GM19324 (cell line): ENCODE results near the gene GARNL3.

Experiments
- ATAC-seq: cut with Tn5 transposase; IDR thresholded peaks from one replicate; pipeline ENCODE4 v1.9.1; 2021; ENCODE audit warnings: mild to moderate bottlenecking, moderate library complexity; ENCODE audit not compliant: unreplicated experiment, low FRiP score

Gene GARNL3

DNA sequence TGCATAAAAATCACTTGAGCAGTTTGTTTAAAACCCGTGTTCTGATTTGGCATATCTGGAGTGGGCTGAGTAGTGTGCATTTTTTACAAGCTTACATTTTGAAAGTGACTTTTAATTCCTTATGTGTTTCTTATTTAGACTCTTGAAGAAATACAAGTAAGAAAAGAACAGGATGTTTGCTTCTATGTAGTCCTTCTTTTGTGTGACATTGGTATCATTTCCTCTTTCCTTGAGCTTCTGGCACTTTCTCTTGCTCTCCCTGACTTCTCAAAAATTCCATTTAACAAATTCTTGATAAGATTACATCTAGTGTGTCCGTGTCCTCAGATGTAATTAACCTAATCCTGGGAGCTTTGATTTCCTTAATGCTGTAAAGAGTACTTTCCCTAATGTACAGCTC lies 12.5 kb downstream of the GARNL3 start:
- no peak for ATAC-seq

DNA sequence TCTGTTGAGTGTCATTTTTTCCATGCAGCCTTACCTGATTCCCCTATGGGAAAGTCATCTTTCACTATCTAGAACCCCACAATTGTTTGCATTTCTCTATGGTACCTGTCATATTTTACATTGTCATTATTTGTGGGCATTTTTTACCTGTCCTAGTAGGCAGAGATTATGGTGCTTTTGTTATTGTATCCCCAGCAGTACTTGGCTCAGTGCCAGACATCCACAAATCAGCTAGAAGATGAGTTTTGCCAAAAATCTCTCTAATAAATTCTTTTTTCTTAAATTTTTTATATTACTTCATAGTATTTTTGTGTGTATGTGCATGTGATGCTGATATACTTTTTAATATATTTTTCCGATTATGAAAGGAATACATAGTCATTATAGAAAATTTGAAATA lies 13.2 kb downstream of the GARNL3 start:
- no peak for ATAC-seq

DNA sequence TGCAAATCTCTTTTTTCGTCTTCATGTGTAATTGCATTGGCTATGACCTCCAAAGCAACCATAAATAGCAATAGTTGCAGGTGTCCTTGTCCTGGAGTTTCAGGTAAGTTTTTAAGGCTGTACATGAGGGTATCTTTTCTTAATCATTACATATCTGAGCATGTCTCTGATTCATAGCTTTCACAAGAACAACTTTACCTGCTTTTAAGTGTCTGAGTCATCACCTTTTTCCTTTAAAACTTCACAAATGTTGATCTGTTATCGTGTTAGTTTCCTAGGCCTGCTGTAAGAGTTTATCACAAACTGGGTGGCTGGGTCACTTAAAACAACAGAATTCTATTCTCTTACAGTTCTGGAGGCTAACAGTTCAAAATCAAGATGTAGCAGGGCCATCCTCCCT lies 13.8 kb downstream of the GARNL3 start:
- no peak for ATAC-seq

DNA sequence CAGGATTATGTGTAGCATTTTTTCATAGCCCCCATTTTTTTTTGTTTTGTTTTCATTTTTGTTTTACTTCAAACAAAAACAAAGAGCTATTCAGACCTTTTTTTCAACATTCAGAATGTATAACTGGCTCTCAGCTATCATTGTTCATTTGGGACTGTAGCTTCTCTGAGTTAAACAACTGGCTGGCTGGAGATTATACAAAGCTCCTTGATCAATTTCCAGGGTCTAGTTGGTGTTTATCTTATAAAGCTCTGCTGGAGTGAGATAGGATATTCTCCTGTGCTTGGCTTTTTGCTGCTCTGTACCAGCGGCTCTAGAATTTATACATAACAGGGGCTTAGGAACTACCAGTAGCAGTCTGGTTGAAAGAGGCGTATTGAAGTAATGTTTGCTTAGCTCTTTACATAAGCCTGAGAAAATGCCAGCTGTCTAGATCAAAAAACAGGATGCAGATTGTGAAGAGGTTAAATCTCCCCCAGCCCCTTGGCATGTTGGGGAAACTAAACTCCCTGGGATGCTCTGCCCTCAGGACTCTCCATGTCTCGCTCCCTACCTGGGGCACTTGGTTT lies 15.2 kb downstream of the GARNL3 start:
- no peak for ATAC-seq

DNA sequence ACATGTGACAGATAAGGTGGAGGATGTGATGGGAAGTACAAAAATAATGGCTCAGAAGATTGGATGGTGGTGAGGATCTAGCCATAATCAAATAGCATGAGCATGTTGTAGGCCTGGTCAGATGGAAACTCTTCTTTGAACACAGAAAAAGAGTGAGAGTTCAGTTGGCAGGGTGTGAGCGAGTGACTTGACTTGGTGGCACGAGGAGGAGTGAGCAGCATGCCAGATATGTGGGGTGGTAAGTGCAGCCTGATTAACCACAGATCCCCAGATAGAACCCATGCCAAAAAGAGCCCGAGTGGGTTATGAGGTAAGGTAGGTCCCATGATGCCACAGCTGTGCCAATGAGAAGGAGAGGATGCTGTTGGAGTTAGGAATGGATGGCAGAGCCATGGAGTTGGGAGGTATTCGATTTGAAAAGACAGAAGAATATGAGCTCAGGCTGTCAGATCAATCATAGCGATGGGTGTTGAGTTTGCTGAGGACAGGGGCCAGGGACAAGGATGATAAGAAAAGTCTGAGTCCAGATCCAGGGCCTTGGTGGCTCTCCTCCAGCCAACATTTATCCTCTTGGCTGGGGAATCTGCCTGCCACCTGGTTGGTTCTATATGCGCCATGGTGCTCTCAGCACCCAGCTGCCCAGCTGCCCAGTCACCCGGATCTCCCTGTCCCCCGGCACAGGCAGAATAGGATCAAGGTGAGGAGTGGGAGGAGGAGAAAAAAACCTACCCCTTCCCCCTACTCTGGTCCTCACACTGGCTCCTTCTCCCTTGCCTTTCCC lies 16.5 kb downstream of the GARNL3 start:
- no peak for ATAC-seq

DNA sequence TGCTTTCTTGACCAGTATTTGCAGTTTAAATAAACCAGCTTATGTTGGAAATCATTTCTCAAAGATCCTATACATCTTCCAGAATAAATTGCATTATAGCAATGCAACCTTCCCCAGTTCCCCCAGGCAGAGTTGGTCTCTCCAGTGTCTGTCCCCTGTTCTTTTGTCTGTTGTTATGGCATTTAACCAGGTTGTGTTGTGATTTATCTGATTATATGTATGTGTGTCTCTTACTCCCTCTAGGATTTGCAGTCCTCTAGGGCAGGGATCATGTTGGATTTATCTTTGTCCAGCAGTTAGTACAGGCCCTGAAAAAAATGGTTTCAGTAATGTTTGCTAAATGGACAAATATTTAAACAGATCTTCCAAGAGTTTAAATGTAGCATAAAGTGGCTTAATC lies 17.3 kb downstream of the GARNL3 start:
- no peak for ATAC-seq

DNA sequence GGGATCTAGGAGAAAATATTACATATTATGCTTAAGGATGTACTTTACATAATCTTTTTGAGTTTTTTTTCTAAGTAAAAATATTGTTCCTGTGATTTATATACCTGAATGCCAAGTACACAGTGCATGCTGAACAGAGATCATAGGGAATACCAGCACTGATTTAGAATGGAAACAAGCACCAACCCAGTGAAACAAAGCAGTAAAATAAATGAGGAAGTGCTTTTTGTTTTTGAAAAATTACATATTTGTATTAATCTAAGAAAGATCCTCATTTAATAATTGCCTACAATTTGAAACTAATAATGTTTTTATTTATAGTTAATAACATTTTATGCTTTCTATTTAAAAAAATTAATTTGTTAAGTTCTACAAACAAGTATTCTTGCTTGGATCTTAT lies 18.0 kb downstream of the GARNL3 start:
- ATAC-seq, result no peak

DNA sequence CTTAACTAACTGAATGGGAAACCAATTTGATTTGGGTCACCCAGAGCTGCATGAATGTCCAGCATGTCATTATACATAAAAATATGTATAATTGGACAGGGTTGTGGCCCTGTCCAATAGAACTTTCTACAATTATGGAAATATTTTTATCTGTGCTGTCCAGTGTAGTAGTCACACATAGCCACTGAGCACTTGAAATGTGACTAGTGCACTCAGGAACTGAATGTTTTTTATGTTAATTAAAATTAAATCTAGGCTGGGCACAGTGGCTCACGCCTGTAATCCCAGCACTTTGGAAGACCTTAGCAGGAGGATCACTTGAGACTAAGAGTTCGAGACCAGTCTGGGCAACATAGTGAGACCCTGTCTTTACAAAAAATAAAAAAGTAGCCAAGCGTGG lies 18.6 kb downstream of the GARNL3 start:
- ATAC-seq, result no peak

DNA sequence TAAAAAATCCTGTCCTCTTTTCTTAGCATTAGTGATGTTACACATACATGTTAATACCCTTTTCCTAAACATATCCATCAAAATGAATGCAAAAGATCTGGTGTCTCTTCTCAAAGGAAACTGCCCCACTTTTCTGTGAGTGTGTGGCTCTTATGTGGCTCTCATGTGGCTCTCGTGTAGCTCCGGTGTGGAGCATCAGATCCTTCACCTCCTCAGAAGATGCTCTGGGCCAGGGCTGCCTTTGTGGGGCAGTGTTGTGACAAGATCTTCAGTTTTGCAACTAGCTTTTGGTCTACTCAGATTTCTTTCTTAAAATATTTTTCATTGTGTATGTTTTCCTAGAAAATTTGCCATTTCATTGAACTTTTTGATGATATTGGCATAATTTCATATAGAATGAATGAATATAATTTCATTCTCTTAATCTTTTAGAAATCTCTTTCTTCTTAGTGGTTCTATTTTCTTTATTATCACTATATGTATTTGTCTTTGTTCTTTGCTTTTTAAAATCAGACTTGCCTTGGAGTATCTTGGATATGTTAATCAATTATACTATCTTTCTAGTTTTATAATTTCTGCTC lies 19.4 kb downstream of the GARNL3 start:
- ATAC-seq, result no peak

DNA sequence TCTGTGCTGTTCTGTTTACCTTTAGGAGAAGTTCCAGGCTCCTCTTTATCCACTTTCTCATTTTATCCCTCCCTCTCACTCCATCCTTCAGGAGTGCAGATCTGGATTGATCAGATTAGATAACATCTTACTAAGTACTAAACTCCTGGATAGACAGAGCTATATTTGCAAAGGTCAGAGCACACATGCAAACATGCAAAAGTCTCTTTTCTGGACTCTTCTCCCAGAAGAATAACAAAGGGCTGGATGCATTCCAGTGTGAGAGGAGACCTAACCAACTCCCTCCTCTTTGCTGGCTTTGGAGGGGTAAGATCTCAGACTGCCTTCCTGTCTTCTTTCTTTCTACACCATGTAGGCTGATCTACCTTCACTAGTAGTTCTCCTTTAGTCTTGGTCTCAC lies 21.4 kb downstream of the GARNL3 start:
- ATAC-seq, result no peak

DNA sequence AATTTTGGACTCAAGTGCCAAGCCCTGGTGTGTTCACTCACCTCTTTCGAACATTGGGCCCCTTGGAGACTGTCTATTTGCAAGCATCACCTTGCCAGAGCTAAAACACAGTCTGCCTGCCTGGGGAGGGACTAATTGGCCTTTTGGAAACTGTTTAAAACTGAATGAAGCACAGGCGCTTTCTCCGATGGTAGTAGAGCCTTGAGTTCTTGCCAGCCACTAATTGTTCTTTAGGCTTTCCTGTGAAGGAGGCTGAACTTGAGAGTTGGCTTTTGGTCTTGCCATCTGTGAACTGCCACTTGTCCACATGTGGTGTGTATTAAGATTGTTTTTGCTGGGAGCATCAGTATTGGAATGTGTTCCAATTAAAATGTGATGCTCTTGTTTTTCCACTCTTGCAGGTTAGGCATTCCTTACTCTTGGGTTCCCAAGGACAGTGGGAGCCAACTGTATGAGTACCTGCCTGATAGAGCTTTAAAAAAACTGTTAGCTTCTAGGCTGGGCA lies 26.0 kb downstream of the GARNL3 start:
- ATAC-seq, result no peak

DNA sequence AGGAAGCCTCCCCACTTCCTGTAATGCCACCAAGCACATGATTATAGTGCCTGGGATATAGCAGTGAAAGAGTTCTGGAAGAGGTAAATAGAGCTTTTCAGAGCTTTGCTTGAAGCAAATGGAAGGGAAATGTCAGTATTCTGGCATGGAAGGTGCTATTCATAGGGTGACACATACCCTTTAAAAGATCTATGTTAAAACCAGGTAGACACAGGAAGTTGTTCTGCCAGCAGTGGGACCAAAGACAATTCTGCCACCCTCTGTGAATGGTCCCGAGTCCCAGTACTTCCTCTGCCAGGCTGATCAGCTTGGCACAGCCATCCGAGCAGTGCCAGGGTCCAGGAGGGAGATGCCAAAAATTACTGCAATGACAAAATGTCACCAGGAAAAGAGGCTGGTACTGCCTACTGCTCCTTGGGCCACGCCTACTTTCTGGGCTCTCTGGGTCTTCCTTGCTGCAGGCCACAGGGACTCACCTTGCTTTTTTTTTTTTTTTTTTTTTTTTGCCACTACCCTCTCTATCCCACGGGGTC lies 26.7 kb downstream of the GARNL3 start:
- ATAC-seq, result no peak

DNA sequence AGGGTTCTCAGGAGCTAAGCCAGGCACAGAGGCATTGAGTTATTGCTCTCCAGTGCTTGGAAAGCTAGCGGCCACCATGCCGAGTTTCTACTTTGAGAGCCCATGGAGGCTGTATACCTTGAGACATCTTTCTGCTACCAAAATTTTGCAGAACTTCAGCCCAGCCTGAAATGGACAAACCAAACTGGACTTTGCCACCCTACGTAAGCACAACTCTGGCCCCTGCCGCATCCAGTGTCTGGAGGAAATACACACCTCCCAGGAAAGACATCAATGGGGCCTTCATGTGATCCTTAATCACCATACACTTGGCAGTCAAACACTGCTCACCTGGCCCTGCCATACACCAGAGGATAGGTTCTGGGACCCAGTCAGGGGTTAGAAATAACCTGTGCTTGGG lies 27.8 kb downstream of the GARNL3 start:
- no peak for ATAC-seq

DNA sequence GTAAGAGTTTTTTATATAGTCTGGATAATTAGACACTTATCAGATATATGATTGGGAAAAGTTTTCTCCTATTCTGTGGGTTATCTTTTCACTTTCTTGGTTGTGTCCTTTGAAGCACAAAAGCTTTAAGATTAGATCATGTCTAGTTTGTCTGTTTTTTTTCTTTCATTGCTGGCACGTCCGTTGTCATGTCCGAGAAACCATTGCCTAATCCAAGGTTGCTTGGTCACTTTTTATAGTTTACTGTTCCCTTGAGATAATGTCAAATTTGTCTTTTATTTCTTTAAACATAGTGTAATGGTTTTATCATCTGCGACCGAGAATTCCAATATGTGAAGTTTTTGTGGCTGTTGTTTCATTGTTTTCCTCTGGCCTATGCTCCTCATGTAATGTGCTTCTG lies 28.8 kb downstream of the GARNL3 start:
- no peak for ATAC-seq

DNA sequence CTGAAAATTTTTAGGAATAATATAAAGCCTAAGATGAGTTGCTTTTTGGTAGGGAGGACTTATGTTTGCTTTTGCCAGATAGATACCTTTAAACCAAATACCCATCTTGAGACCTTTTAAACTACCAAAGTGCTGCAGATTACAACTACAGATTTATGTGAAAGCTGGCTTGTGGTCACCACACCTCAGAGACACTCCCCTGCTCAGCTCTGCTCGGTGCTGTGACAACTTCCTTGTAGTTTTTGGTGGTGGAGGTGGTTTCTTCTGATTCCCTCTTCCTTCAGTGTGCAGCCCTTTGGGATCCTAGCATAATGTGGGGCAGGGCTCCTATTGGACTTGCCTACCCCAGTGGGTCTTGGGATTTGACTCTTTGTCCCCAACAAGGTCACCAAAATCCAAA lies 29.2 kb downstream of the GARNL3 start:
- ATAC-seq, result no peak

DNA sequence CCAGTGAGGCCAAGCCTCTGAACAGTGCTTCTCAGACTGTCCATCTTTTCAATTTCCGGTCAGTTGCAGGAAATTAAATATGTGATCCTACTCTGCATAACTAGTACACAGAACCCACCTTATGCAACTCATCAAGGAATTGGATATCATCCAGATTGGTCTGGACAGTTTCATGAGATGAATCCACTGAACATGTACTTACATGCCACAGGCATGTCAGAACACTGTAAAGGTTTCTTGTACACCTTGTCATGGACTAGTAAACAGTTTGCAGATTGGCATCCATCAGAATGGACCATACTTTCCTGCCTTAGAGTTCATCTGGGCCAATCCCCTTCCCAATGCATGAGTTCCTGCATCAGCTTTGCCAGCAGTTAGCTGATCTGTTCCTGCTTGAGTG lies 30.4 kb downstream of the GARNL3 start:
- ATAC-seq, result no peak

DNA sequence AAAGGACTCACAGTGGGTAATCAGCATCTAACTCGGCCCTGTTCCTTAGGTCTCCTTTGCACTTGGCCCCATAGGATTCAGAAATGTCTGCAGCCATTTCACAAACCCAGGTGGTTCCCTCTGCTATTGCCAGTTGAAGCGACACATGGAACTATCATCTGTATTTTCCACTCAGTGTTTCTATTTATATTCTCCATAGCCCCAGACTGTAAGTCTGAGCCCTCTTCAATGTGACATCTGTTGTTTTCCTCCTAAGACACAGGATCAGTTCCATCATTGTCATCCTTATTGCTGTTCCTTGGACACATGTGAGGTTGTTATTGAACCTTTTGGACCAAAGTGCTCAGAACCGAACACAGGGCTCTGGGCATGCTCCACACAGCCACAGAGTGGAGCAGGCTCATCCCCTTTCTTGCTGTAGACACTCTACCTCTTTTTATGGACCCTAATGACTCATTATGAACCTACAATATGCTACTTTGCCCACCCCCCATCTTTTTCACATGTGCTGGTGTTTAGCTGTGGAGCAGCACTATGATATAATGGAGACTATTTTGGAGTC lies 36.4 kb downstream of the GARNL3 start:
- no peak for ATAC-seq

DNA sequence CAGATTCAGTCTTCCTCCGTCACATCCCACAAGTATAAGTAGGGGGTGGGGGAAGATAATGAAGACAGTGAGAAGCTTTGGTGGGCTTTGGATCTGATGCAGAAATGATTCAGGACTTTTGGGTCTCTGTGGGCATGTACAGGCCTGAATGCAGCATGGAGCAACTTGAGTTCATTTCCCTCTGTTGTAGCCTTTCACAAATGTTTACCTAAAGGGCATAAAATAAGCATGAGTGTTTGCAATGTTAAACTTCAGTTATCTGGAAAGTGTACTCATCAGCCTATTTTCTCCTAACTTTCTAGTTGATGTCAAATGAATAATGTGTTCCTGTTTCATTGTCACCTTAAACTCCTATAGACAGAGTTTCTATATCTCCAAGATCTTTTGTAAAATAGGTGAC lies 39.3 kb downstream of the GARNL3 start:
- ATAC-seq, result no peak

DNA sequence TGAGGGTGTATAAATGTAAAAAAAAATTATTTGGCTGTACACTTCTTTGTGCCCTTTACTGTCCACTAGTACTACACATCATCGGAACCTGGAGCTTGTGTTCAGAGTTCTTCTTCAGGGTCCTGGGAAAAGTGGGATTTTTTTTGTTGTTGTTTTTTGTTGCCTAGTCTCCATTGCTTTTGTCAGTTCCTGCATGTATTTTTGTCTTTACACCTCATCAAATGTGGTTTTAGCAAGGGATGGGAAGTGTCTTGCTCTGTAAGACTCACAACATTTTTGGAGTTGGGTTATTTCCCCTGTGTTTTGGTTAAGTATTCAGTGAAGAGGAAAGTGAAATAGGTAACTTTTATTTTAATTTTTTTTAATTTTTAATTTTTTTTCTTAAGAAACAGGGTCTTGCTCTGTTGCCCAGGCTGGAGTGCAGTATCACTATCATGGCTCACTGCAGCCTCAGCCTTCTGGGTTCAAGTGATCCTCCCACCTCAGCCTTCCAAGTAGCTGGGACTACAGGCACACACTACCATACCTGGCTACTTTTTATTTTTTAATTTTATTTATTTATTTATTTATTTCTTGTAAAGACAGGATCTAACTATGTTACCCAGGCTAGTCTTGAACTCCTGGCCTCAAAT lies 40.7 kb downstream of the GARNL3 start:
- no peak for ATAC-seq

DNA sequence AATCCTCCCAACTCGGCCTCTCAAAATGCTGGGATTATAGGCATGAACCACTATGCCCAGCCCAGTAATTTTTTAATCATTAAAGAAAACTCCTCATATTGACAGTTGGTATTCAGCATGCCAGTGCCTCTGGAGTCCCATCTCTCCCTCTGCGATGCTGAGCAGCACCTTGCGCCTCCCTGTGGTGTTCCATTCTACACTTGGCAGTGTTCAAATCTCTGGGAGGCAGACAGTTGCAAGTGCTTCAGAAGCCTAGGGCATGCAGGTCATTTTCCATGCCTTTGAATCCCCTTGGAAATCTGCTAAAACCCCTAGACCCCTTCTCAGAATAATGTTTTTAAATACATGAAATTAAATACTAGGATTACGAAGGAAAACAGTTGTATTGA lies 41.3 kb downstream of the GARNL3 start:
- ATAC-seq, result no peak

DNA sequence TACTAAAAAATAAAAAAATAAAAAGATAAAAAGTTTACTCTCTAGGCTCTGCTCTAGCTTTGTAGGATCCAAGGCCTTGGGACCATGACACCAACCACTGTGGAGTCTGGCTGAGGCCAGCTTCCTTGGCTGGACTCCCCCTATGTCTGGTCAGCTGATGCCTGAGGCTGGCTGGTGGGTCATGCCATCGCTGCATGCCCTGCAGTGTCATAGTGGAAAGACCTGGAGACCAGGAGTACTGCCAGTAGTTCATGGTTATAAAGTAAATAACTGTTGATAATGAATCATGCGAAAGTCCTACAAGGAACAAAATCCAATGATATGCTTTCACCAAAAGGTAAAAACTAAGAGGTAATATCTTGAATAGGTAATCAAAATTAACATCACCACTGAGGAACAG lies 43.2 kb downstream of the GARNL3 start:
- ATAC-seq, result no peak
